Measurements from ENCODE around the gene IGSF21. TPM values are rescaled to one million over a fixed set of nuclear protein-coding genes. Genes with fewer than 3 reads are reported as not detected.

Gene IGSF21
- total RNA-seq, 1 donor = not detected

GRCh38 chr1:18396247-18396980, 288.8 kb downstream of the IGSF21 start:
- DNase-seq (ENCODE audit: low read depth) = no peak
- TF ChIP-seq, protein P1, sequence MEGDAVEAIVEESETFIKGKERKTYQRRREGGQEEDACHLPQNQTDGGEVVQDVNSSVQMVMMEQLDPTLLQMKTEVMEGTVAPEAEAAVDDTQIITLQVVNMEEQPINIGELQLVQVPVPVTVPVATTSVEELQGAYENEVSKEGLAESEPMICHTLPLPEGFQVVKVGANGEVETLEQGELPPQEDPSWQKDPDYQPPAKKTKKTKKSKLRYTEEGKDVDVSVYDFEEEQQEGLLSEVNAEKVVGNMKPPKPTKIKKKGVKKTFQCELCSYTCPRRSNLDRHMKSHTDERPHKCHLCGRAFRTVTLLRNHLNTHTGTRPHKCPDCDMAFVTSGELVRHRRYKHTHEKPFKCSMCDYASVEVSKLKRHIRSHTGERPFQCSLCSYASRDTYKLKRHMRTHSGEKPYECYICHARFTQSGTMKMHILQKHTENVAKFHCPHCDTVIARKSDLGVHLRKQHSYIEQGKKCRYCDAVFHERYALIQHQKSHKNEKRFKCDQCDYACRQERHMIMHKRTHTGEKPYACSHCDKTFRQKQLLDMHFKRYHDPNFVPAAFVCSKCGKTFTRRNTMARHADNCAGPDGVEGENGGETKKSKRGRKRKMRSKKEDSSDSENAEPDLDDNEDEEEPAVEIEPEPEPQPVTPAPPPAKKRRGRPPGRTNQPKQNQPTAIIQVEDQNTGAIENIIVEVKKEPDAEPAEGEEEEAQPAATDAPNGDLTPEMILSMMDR (IDR thresholded peaks at IDR 0.05; ENCODE audit: insufficient read depth, low read length) = no peak
- H3K4me3 ChIP-seq (ENCODE audit: low read depth, low read length) = no peak overlapping the region

GRCh38 chr1:18397641-18398040, 290.0 kb downstream of the IGSF21 start:
- H3K4me3 ChIP-seq (ENCODE audit: low read depth, low read length) = no peak overlapping the region
- DNase-seq (ENCODE audit: low read depth) = no peak
- TF ChIP-seq, protein P1 (IDR thresholded peaks at IDR 0.05; ENCODE audit: insufficient read depth, low read length) = no peak

DNA sequence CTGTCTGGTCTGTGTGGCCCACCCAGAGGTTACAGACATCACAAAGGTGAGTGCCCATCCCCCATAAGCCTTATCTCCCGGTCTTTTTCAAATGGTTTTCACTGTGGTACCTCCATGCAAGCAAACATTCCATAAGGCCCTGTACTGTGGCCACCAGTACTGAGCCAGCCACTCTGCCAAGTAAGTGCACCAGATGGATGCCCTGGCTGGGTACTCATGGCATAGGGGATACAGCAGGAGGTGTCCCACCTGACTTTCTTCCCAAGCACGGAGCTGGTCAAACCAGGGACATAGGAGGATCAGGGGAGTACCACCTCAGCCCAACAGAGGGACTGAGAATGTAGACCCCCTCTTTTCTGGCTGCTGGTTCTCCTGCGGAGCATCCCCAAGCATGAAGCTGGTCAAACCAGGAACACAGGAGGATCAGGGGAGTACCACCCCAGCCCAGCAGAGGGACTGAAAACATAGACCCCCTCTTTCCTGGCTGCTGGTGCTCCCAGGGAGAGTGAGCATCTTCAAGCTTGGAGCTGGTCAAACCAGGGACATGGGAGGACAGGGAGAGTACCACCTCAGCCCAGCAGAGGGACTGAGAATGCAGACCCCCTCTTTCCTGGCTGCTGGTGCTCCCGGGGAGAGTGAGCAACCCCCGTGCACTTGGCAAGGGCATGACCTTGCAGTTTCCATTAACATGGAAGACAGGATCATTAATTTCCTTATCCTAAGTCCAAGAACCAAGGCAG, 291.4 kb downstream of the IGSF21 start:
- no peak for DNase-seq (ENCODE audit: low read depth)
- no peak overlapping the region for H3K4me3 ChIP-seq (ENCODE audit: low read depth, low read length)
- TF ChIP-seq, protein P1 (IDR thresholded peaks at IDR 0.05; ENCODE audit: insufficient read depth, low read length) = no peak

DNA sequence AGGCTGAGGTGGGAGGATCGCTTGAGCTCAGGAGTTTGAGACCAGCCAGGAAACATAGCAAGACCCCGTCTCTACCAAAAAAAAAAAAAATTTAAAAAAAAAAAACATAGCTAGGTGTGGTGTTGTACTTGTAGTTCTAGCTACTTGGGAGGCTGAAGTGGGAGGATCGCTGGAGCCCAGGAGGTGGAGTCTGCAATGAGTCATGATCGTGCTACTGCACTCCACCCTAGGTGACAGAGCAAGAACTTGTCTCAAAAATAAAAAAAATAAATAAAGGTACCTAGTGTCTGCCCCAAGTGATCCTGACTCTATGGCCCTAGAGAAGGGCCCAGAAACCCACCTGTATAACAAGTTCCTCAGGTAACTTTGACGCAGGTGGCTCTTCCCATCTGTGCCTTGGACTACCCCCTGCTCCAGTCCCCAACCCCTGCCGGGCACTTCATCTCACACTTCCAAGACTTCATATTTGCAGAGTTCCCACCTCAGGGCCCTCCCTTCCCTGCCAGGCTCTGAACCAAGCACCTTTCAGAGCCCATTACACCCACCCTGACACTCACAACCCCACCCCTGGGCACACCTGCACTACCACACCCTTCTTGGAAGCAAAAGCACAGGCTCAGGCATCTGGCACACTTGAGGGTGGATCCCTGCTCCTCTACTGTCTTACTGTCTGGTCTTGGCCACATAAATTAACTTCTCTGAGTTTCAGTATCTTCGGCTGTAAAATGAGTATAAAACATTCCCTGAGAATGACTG, 292.9 kb downstream of the IGSF21 start:
- H3K4me3 ChIP-seq (ENCODE audit: low read depth, low read length) = no peak overlapping the region
- TF ChIP-seq, protein P1 (IDR thresholded peaks at IDR 0.05; ENCODE audit: insufficient read depth, low read length) = no peak
- DNase-seq (ENCODE audit: low read depth) = no peak

- no peak overlapping the region for H3K4me3 ChIP-seq (ENCODE audit: low read depth, low read length)
- TF ChIP-seq, protein P1 (IDR thresholded peaks at IDR 0.05; ENCODE audit: insufficient read depth, low read length) = no peak
- no peak for DNase-seq (ENCODE audit: low read depth)
Measured at GRCh38 chr1:18401921-18402320, 294.3 kb downstream of the IGSF21 start.

DNA sequence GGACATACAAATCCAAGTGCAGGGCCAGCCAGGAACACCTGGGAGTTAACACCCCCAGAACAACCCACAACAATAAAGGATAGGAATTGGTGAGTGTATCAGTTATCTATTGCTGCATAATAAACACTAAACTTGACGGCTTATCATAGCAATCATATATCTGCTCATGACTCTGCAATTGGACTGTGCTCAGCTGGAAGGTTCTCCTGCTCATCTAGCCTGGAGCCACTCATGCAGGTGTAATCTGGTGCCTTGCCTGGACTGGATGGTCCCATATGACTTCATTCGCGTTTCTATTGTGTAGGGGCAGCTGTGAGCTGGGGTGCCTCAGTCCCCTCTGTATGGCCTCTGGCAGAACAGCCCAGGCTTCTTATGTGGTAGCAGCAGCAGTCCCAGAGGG, 296.9 kb downstream of the IGSF21 start:
- TF ChIP-seq, protein P1 (IDR thresholded peaks at IDR 0.05; ENCODE audit: insufficient read depth, low read length) = no peak
- DNase-seq (ENCODE audit: low read depth) = no peak
- no peak overlapping the region for H3K4me3 ChIP-seq (ENCODE audit: low read depth, low read length)

Measured in fibroblast of the aortic adventitia (primary cell).